ENCODE data around the gene HYCC2. TPM values are rescaled to one million over a fixed set of nuclear protein-coding genes. Genes with fewer than 3 reads are reported as not detected.

HYCC2 gene
- total RNA-seq, 1 donor from 2014 or later: 16.7 TPM

DNA sequence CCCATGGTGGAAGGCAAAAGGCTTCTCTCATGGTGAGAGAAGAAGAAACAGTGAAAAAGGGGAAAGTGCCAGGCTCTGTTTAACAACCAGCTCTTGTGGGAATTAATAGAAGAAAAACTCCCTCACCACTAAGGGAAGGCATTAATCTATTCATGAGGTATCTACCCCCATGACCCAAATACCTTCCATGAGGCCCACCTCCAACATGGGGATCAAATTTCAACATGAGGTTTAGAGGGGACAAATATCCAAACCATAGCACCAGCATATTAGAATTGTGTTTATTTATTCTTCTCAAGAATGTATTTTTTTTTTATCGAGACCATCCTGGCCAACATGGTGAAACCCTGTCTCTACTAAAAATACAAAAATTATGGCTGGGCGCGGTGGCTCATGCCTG, 39.6 kb upstream of the HYCC2 start:
- H3K9me3 ChIP-seq (ENCODE audit: control insufficient read depth in 3 of 3, low read length in 3 of 3): no peaks in the 10 kb centered on the region
- peaks cover 2 to 13% (median 8%) of the 10 kb centered on the region in 3 donors for H3K4me1 ChIP-seq (ENCODE audit: control insufficient read depth in 3 of 3, insufficient read depth in 3 of 3, low read length in 3 of 3)
- H3K4me3 ChIP-seq (ENCODE audit: low read length in 3 of 3): no peak overlapping the region
- H3K9ac ChIP-seq (ENCODE audit: low read depth in 1 of 3, low read length in 3 of 3): peak overlapping the region in 1 of 3 donors; percentile 45
- no peaks in the 10 kb centered on the region for H3K27me3 ChIP-seq (ENCODE audit: control insufficient read depth in 3 of 3, insufficient read depth in 3 of 3, low read length in 3 of 3)
- peaks cover 0 to under 1% (median 0%) of the 10 kb centered on the region in 3 donors for H3K36me3 ChIP-seq (ENCODE audit: control insufficient read depth in 3 of 3, insufficient read depth in 3 of 3, low read length in 3 of 3)
- H3K27ac ChIP-seq (ENCODE audit: low read depth, low read length): peak overlapping the region; percentile 85

DNA sequence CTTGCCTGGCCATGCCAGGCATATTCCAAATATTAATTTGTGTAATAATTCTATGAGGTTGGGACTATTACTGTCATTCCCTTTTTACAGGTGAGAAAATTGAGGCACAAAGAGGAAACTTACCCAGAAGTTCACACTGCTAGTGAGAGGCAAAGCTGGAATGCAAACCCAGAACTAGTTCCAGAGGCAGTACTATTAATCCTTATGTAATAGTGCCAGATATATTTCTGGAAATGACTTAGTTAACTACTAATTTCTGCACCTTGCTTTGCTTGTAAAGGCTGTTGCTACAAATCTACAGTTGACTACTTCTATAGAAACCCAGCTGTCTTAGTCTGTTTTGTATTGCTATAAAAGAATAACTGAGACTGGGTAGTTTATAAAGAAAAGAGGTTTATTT, 39.1 kb upstream of the HYCC2 start:
- Histone ChIP-seq H3K4me3 (ENCODE audit: low read length in 3 of 3) (no peak overlapping the region), H3K27ac (ENCODE audit: low read depth, low read length) (peak overlapping the region; percentile 85), H3K4me1 (ENCODE audit: control insufficient read depth in 3 of 3, insufficient read depth in 3 of 3, low read length in 3 of 3) (peaks cover 2 to 13% (median 8%) of the 10 kb centered on the region in 3 donors), H3K27me3 (ENCODE audit: control insufficient read depth in 3 of 3, insufficient read depth in 3 of 3, low read length in 3 of 3) (no peaks in the 10 kb centered on the region), H3K9ac (ENCODE audit: low read depth in 1 of 3, low read length in 3 of 3) (peak overlapping the region in 2 of 3 donors; percentile 0 to 45), H3K36me3 (ENCODE audit: control insufficient read depth in 3 of 3, insufficient read depth in 3 of 3, low read length in 3 of 3) (no peaks in the 10 kb centered on the region), H3K9me3 (ENCODE audit: control insufficient read depth in 3 of 3, low read length in 3 of 3) (no peaks in the 10 kb centered on the region)

DNA sequence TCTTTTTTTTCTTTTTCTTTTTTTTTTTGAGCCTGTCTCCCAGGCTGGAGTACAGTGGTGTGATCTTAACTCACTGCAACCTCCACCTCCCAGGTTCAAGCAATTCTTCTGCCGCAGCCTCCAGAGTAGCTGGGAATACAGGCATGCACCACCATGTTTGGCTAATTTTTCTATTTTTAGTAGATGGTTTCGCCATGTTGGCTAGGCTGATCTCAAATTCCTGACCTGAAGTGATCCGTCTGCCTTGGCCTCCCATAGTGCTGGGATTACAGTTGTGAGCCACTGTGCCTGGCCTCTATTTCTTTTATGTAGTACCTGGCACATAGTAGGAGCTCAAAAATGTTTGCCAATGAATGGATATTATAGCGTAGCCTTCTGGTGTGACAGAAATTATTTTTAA, 37.7 kb upstream of the HYCC2 start:
- no peak overlapping the region for H3K4me3 ChIP-seq (ENCODE audit: low read length in 3 of 3)
- H3K9ac ChIP-seq (ENCODE audit: low read depth in 1 of 3, low read length in 3 of 3): no peak overlapping the region
- H3K9me3 ChIP-seq (ENCODE audit: control insufficient read depth in 3 of 3, low read length in 3 of 3): no peaks in the 10 kb centered on the region
- no peak overlapping the region for H3K27ac ChIP-seq (ENCODE audit: low read depth, low read length)
- no peaks in the 10 kb centered on the region for H3K36me3 ChIP-seq (ENCODE audit: control insufficient read depth in 3 of 3, insufficient read depth in 3 of 3, low read length in 3 of 3)
- H3K27me3 ChIP-seq (ENCODE audit: control insufficient read depth in 3 of 3, insufficient read depth in 3 of 3, low read length in 3 of 3): no peaks in the 10 kb centered on the region
- peaks cover 2 to 13% (median 4%) of the 10 kb centered on the region in 3 donors for H3K4me1 ChIP-seq (ENCODE audit: control insufficient read depth in 3 of 3, insufficient read depth in 3 of 3, low read length in 3 of 3)

DNA sequence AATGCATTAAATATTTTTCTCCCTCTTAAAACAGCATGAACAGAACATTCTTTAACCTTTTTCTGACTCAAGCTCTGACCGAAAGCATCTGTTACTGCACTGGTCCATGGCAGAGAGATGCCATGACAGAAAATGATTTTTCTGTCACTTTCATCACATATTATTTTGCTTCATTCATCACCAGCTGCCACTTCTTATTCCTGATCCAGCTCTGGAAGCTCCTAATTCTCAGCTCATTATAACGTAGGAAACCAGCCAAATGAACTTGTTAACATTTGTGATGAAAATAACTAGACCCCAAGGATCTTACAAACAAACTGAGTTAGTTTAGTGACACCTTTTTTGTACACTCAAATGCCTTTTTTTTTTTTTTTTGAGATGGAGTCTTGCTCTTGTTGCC, 36.9 kb upstream of the HYCC2 start:
- Histone ChIP-seq H3K27me3 (ENCODE audit: control insufficient read depth in 3 of 3, insufficient read depth in 3 of 3, low read length in 3 of 3) (no peaks in the 10 kb centered on the region), H3K4me3 (ENCODE audit: low read length in 3 of 3) (no peak overlapping the region), H3K36me3 (ENCODE audit: control insufficient read depth in 3 of 3, insufficient read depth in 3 of 3, low read length in 3 of 3) (no peaks in the 10 kb centered on the region), H3K9me3 (ENCODE audit: control insufficient read depth in 3 of 3, low read length in 3 of 3) (no peaks in the 10 kb centered on the region), H3K9ac (ENCODE audit: low read depth in 1 of 3, low read length in 3 of 3) (no peak overlapping the region), H3K4me1 (ENCODE audit: control insufficient read depth in 3 of 3, insufficient read depth in 3 of 3, low read length in 3 of 3) (peaks cover 2 to 13% (median 4%) of the 10 kb centered on the region in 3 donors), H3K27ac (ENCODE audit: low read depth, low read length) (no peak overlapping the region)

DNA sequence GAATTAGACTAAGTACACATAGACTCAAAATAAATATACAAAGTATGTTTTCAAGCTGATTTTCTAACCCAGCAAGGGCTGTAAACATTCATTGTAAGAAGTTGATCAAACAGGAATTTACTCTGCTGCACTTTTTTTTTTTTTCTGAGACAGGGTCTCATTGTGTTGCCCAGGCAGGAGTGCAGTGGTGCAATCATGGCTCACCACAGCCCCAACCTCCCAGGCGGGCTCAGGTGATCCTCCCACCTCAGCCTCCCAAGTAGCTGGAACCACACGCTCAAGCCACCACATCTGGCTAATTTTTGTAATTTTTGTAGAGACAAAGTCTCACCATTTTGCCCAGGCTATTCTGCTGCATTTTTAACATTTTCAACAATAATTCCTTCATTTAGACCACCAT, 36.2 kb upstream of the HYCC2 start:
- no peak overlapping the region for H3K27ac ChIP-seq (ENCODE audit: low read depth, low read length)
- peaks cover 2 to 13% (median 4%) of the 10 kb centered on the region in 3 donors for H3K4me1 ChIP-seq (ENCODE audit: control insufficient read depth in 3 of 3, insufficient read depth in 3 of 3, low read length in 3 of 3)
- H3K9me3 ChIP-seq (ENCODE audit: control insufficient read depth in 3 of 3, low read length in 3 of 3): no peaks in the 10 kb centered on the region
- H3K9ac ChIP-seq (ENCODE audit: low read depth in 1 of 3, low read length in 3 of 3): no peak overlapping the region
- H3K36me3 ChIP-seq (ENCODE audit: control insufficient read depth in 3 of 3, insufficient read depth in 3 of 3, low read length in 3 of 3): no peaks in the 10 kb centered on the region
- H3K27me3 ChIP-seq (ENCODE audit: control insufficient read depth in 3 of 3, insufficient read depth in 3 of 3, low read length in 3 of 3): no peaks in the 10 kb centered on the region
- no peak overlapping the region for H3K4me3 ChIP-seq (ENCODE audit: low read length in 3 of 3)

DNA sequence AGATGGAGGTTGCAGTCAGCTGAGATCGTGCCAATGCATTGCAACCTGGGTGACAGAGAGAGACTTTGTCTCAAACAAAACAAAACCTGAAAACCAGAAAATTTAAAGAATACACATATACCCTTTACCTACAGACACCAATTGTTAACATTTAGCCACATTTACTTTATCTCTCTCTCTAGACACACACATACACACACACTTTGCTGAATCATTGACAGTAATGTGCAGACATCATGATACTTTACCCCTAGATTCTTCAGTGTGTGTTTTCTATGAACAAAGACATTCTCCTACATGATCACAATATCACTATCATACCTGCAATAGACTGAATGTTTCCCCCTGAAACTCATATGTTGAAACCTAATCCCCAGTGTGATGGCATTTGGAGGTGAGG, 34.3 kb upstream of the HYCC2 start:
- Histone ChIP-seq H3K9ac (ENCODE audit: low read depth in 1 of 3, low read length in 3 of 3) (no peak overlapping the region), H3K36me3 (ENCODE audit: control insufficient read depth in 3 of 3, insufficient read depth in 3 of 3, low read length in 3 of 3) (no peaks in the 10 kb centered on the region), H3K9me3 (ENCODE audit: control insufficient read depth in 3 of 3, low read length in 3 of 3) (no peaks in the 10 kb centered on the region)

DNA sequence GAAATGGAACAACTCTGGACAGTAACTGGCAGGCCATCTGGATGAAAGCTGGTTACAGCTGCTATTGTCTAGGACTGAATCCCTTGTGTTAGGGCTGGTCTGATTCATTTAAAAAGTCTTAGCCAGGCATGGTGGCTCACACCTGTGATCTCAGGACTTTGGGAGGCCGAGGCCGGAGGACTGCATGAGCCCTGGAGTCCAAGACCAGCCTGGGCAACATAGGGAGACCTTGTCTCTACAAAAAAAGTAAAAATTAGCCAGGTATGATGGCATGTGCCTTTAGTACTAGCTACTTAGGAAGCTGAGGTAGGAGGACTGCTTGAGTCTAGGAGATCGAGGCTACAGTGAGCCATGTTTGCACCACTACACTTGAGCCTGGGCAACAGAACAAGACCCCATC, 29.0 kb upstream of the HYCC2 start:
- H3K4me3 ChIP-seq (ENCODE audit: low read length in 3 of 3): no peak overlapping the region
- H3K9ac ChIP-seq (ENCODE audit: low read depth in 1 of 3, low read length in 3 of 3): no peak overlapping the region
- no peaks in the 10 kb centered on the region for H3K9me3 ChIP-seq (ENCODE audit: control insufficient read depth in 3 of 3, low read length in 3 of 3)
- H3K27me3 ChIP-seq (ENCODE audit: control insufficient read depth in 3 of 3, insufficient read depth in 3 of 3, low read length in 3 of 3): no peaks in the 10 kb centered on the region
- no peaks in the 10 kb centered on the region for H3K36me3 ChIP-seq (ENCODE audit: control insufficient read depth in 3 of 3, insufficient read depth in 3 of 3, low read length in 3 of 3)
- H3K27ac ChIP-seq (ENCODE audit: low read depth, low read length): no peak overlapping the region
- H3K4me1 ChIP-seq (ENCODE audit: control insufficient read depth in 3 of 3, insufficient read depth in 3 of 3, low read length in 3 of 3): no peaks in the 10 kb centered on the region

More for the DNA sequence above, 34.3 kb upstream of the HYCC2 start:
- no peak overlapping the region for H3K4me3 ChIP-seq (ENCODE audit: low read length in 3 of 3)
- no peak overlapping the region for H3K27ac ChIP-seq (ENCODE audit: low read depth, low read length)
- H3K4me1 ChIP-seq (ENCODE audit: control insufficient read depth in 3 of 3, insufficient read depth in 3 of 3, low read length in 3 of 3): peaks cover 2 to 7% (median 4%) of the 10 kb centered on the region in 3 donors
- no peaks in the 10 kb centered on the region for H3K27me3 ChIP-seq (ENCODE audit: control insufficient read depth in 3 of 3, insufficient read depth in 3 of 3, low read length in 3 of 3)

DNA sequence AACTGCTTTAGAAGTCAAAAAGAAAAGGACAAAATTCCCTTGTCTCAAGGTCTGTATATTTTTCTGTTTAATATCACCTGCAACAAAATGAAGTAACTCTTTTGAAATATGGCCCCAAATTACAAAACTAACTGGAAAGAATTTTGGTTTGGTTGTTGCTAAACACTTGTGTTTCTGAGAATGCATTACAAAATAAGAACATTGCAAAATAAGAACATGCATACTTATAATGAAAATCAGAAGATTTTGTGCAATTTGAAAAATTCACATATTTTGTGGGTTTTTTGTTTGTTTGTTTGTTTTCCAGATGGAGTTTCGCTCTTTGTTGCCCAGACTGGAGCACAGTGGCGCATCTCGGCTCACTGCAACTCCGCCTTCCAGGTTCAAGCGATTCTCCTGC, 22.1 kb upstream of the HYCC2 start:
- H3K9me3 ChIP-seq (ENCODE audit: control insufficient read depth in 3 of 3, low read length in 3 of 3): no peaks in the 10 kb centered on the region
- H3K4me1 ChIP-seq (ENCODE audit: control insufficient read depth in 3 of 3, insufficient read depth in 3 of 3, low read length in 3 of 3): no peaks in the 10 kb centered on the region
- H3K4me3 ChIP-seq (ENCODE audit: low read length in 3 of 3): no peak overlapping the region
- peaks cover 0 to 5% (median under 1%) of the 10 kb centered on the region in 3 donors for H3K36me3 ChIP-seq (ENCODE audit: control insufficient read depth in 3 of 3, insufficient read depth in 3 of 3, low read length in 3 of 3)
- no peak overlapping the region for H3K27ac ChIP-seq (ENCODE audit: low read depth, low read length)
- no peak overlapping the region for H3K9ac ChIP-seq (ENCODE audit: low read depth in 1 of 3, low read length in 3 of 3)
- no peaks in the 10 kb centered on the region for H3K27me3 ChIP-seq (ENCODE audit: control insufficient read depth in 3 of 3, insufficient read depth in 3 of 3, low read length in 3 of 3)

DNA sequence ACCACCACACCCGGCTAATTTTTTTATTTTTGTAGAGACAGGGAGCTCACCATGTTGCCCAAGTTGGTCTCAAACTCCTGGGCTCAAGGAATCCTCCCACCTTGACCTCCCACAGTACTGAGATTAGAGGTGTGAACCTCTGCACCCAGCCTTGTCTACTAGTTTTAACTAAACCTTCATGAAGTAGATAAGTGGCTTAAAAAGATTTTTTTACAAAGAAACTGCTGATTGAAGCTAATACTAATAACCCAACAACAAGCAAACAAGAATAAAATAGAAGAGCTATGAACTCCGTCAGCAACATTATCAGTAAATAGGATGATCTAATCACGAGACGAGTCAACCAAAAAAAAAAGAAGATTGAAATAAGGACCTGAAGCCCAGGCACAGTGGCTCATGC, 19.1 kb upstream of the HYCC2 start:
- Histone ChIP-seq H3K36me3 (ENCODE audit: control insufficient read depth in 3 of 3, insufficient read depth in 3 of 3, low read length in 3 of 3) (peaks cover 5 to 15% (median 13%) of the 10 kb centered on the region in 3 donors), H3K27ac (ENCODE audit: low read depth, low read length) (no peak overlapping the region)

DNA sequence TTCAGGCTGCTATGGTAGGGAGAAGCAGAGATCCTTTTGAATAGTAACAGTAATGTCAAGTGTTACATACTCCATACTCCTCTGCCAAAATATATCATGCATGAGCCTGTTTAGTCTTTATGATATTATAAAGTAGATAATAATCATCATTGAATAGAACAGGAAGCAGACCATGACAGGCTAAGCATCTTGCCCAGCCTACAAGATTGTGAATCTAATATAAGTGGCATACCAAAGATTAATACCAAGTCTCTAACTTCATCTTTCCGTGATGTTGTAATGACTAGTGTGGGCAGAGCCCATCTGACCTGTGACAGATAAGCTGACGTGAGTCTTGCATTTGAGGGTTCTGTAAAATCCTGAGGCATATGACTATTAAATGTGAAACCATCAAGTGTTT, 13.4 kb upstream of the HYCC2 start:
- H3K9ac ChIP-seq (ENCODE audit: low read depth in 1 of 3, low read length in 3 of 3): no peak overlapping the region
- H3K36me3 ChIP-seq (ENCODE audit: control insufficient read depth in 3 of 3, insufficient read depth in 3 of 3, low read length in 3 of 3): peaks cover 18 to 29% (median 25%) of the 10 kb centered on the region in 3 donors
- no peaks in the 10 kb centered on the region for H3K27me3 ChIP-seq (ENCODE audit: control insufficient read depth in 3 of 3, insufficient read depth in 3 of 3, low read length in 3 of 3)
- H3K9me3 ChIP-seq (ENCODE audit: control insufficient read depth in 3 of 3, low read length in 3 of 3): no peaks in the 10 kb centered on the region
- H3K4me3 ChIP-seq (ENCODE audit: low read length in 3 of 3): no peak overlapping the region
- no peaks in the 10 kb centered on the region for H3K4me1 ChIP-seq (ENCODE audit: control insufficient read depth in 3 of 3, insufficient read depth in 3 of 3, low read length in 3 of 3)
- H3K27ac ChIP-seq (ENCODE audit: low read depth, low read length): no peak overlapping the region

More for the DNA sequence above, 19.1 kb upstream of the HYCC2 start:
- Histone ChIP-seq H3K9me3 (ENCODE audit: control insufficient read depth in 3 of 3, low read length in 3 of 3) (no peaks in the 10 kb centered on the region), H3K9ac (ENCODE audit: low read depth in 1 of 3, low read length in 3 of 3) (no peak overlapping the region), H3K4me3 (ENCODE audit: low read length in 3 of 3) (no peak overlapping the region), H3K27me3 (ENCODE audit: control insufficient read depth in 3 of 3, insufficient read depth in 3 of 3, low read length in 3 of 3) (no peaks in the 10 kb centered on the region), H3K4me1 (ENCODE audit: control insufficient read depth in 3 of 3, insufficient read depth in 3 of 3, low read length in 3 of 3) (no peaks in the 10 kb centered on the region)
